ENCODE measurements around the gene CARD14. TPM values are rescaled to one million over a fixed set of nuclear protein-coding genes. Genes with fewer than 3 reads are reported as not detected.

CARD14 gene
- total RNA-seq, 1 experiment from 2014 or later = not detected

DNA sequence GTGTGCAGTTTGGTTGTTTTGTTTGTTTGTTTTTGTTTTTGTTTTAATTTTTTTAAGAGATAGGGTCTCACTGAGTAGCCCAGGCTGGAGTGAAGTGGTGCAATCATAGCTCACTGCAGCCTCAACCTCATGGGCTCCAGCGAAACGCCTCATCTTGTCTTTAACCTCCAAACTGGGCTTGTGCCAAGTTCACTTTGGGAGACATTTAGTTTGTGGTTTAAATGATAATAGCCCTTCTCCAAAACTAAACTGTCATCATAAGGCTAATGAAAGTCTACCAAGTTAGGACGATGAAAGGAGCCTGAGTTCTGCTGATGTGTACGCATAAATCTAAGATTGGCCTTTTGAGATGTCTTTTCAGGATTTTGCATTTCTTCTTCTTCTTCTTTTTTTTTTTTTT, 6.5 kb upstream of the CARD14 start:
- H3K36me3 ChIP-seq (ENCODE audit: control insufficient read depth, insufficient read depth, low read length) = no peaks in the 10 kb centered on the region
- no peaks in the 10 kb centered on the region for H3K27me3 ChIP-seq (ENCODE audit: control insufficient read depth, insufficient read depth, low read length)
- in situ Hi-C loops (cut with HindIII; ENCODE audit: low pct_unique_long_range_greater_than_20kb, low sequenced_read_pairs) = no loop called here
- CTCF ChIA-PET = no interaction called here
- POLR2A ChIA-PET = no interaction called here
- ATAC-seq (no peak), DNase-seq (ENCODE audit: low read depth, low spot score) (no peak)
- no peak overlapping the region for H3K4me3 ChIP-seq (ENCODE audit: low read depth in 2 of 2, low read length in 2 of 2)
- TF ChIP-seq SIN3A (IDR thresholded peaks at IDR 0.05; ENCODE audit: borderline replicate concordance, insufficient read depth, low read depth, low read length) = no peak
- no peak for TF ChIP-seq POLR2AphosphoS5 (IDR thresholded peaks at IDR 0.05; ENCODE audit: low read depth, low read length)
- no peak for TF ChIP-seq TCF7L2 (IDR thresholded peaks at IDR 0.05; ENCODE audit: low read depth, low read length)
- TF ChIP-seq, protein P1, sequence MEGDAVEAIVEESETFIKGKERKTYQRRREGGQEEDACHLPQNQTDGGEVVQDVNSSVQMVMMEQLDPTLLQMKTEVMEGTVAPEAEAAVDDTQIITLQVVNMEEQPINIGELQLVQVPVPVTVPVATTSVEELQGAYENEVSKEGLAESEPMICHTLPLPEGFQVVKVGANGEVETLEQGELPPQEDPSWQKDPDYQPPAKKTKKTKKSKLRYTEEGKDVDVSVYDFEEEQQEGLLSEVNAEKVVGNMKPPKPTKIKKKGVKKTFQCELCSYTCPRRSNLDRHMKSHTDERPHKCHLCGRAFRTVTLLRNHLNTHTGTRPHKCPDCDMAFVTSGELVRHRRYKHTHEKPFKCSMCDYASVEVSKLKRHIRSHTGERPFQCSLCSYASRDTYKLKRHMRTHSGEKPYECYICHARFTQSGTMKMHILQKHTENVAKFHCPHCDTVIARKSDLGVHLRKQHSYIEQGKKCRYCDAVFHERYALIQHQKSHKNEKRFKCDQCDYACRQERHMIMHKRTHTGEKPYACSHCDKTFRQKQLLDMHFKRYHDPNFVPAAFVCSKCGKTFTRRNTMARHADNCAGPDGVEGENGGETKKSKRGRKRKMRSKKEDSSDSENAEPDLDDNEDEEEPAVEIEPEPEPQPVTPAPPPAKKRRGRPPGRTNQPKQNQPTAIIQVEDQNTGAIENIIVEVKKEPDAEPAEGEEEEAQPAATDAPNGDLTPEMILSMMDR (IDR thresholded peaks at IDR 0.05) = no peak
- TF ChIP-seq, protein P2, sequence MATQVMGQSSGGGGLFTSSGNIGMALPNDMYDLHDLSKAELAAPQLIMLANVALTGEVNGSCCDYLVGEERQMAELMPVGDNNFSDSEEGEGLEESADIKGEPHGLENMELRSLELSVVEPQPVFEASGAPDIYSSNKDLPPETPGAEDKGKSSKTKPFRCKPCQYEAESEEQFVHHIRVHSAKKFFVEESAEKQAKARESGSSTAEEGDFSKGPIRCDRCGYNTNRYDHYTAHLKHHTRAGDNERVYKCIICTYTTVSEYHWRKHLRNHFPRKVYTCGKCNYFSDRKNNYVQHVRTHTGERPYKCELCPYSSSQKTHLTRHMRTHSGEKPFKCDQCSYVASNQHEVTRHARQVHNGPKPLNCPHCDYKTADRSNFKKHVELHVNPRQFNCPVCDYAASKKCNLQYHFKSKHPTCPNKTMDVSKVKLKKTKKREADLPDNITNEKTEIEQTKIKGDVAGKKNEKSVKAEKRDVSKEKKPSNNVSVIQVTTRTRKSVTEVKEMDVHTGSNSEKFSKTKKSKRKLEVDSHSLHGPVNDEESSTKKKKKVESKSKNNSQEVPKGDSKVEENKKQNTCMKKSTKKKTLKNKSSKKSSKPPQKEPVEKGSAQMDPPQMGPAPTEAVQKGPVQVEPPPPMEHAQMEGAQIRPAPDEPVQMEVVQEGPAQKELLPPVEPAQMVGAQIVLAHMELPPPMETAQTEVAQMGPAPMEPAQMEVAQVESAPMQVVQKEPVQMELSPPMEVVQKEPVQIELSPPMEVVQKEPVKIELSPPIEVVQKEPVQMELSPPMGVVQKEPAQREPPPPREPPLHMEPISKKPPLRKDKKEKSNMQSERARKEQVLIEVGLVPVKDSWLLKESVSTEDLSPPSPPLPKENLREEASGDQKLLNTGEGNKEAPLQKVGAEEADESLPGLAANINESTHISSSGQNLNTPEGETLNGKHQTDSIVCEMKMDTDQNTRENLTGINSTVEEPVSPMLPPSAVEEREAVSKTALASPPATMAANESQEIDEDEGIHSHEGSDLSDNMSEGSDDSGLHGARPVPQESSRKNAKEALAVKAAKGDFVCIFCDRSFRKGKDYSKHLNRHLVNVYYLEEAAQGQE (IDR thresholded peaks at IDR 0.05; ENCODE audit: insufficient read depth in 1 of 2, low read depth in 2 of 2, low read length in 1 of 2) = no peak
- BruUV-seq (replicated peaks) = no TSS peak
- no peak overlapping the region for H3K27ac ChIP-seq (ENCODE audit: low read length)
- intact Hi-C loops (cut with micrococcal nuclease; ENCODE audit: unreplicated experiment) = no loop called here
- H3K4me1 ChIP-seq (ENCODE audit: control insufficient read depth, insufficient read depth, low read length) = no peaks in the 10 kb centered on the region
- H3K9me3 ChIP-seq (ENCODE audit: control insufficient read depth, insufficient read depth, low read depth, low read length) = no peaks in the 10 kb centered on the region

- no peaks in the 10 kb centered on the region for H3K9me3 ChIP-seq (ENCODE audit: control insufficient read depth, insufficient read depth, low read depth, low read length)
- no peaks in the 10 kb centered on the region for H3K27me3 ChIP-seq (ENCODE audit: control insufficient read depth, insufficient read depth, low read length)
- no TSS peak for BruUV-seq (replicated peaks)
- H3K36me3 ChIP-seq (ENCODE audit: control insufficient read depth, insufficient read depth, low read length) = no peaks in the 10 kb centered on the region
- ATAC-seq (no peak), DNase-seq (ENCODE audit: low read depth, low spot score) (no peak)
- H3K27ac ChIP-seq (ENCODE audit: low read length) = no peak overlapping the region
- ChIA-PET POLR2A (interaction anchor here (0.6 kb wide), 1 partner anchor 12 kb away, joined by 3 read pairs; no protein-coding TSS in a partner anchor), CTCF (interaction anchor here (0.5 kb wide), 1 partner anchor 130 kb away, joined by 4 read pairs; no protein-coding TSS in a partner anchor)
- intact Hi-C loops (cut with micrococcal nuclease; ENCODE audit: unreplicated experiment) = no loop called here
- in situ Hi-C loops (cut with HindIII; ENCODE audit: low pct_unique_long_range_greater_than_20kb, low sequenced_read_pairs) = no loop called here
- TF ChIP-seq, protein P1 (IDR thresholded peaks at IDR 0.05) = no peak
- no peak for TF ChIP-seq TCF7L2 (IDR thresholded peaks at IDR 0.05; ENCODE audit: low read depth, low read length)
- no peak for TF ChIP-seq SIN3A (IDR thresholded peaks at IDR 0.05; ENCODE audit: borderline replicate concordance, insufficient read depth, low read depth, low read length)
- TF ChIP-seq POLR2AphosphoS5 (IDR thresholded peaks at IDR 0.05; ENCODE audit: low read depth, low read length) = no peak
- TF ChIP-seq, protein P2 (IDR thresholded peaks at IDR 0.05; ENCODE audit: insufficient read depth in 1 of 2, low read depth in 2 of 2, low read length in 1 of 2) = no peak
- no peak overlapping the region for H3K4me3 ChIP-seq (ENCODE audit: low read depth in 2 of 2, low read length in 2 of 2)
- no peaks in the 10 kb centered on the region for H3K4me1 ChIP-seq (ENCODE audit: control insufficient read depth, insufficient read depth, low read length)
These were observed 5.6 kb upstream of the CARD14 start for GRCh38 chr17:80164185-80164584.
